Uterine smooth muscle cell (primary cell): ENCODE measurements around the gene AKAP13. TPM values are rescaled to one million over a fixed set of nuclear protein-coding genes. Genes with fewer than 3 reads are reported as not detected.

ENCODE experiments used
- total RNA-seq: library from RNA; depleted of rRNA; stranded (reverse); fragments of >200 nt; gene quantifications from 2 replicates; pipeline ENCODE4 v1.2.3, GENCODE V29; 2014

The AKAP13 gene
- 80.1 and 93.7 TPM in 2 replicates for total RNA-seq

GRCh38 chr15:85380217-85380811 is at the start of gene AKAP13:
Gene AKAP13, plus strand, starts transcription at chr15:85380603. Its CDS starts 105,118 bp downstream, at chr15:85485721.

DNA sequence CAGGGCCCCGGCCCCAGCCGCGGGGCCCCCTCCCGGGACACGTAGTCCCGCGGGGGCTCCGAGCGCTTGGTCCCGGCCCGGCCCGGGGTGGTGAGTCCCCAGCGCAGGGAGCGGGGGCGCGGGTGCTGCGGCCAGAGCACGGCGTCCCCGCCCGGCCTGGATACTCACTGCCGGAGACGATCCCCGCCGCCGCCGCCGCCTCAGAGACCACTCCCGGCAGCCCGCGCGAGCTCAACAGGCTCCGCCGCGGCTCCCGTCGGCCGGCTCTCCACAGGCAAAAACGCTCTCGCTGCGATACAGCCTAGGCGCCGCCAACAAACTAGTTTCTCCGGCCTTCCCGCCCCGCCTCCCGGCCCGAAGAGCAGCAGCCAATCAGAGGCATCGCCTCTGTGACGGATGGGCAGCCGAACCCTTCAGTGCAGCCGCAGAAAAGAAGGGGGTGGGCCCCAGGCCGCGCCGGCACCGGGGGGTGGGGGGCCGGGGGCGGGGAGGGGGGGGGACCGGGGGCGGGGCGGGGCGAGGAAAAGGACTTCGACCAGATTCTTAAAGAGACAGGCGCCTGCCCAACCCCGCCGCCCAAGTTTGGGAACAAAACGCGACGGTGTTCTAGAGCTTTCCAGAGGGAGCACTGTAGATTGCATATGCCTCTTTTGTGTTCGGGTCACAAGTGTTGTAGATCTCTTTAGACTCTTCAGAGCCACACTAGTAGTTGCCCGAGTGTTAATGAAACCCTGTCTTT is 414.4 kb downstream of the AKAP13 start, which contains the start of gene KLHL25:
Gene KLHL25, minus strand, starts transcription at position 328 of the 739 bp plus-strand sequence. CDS start 25,115 bp downstream, outside the sequence.

